DOHH2 (cell line): ENCODE data around the gene IL16.

Experiments used
- H3F3A ChIP-seq: fragments of 200-600 bp; sonication (generic), shearing (Covaris generic); 2 replicates; pipeline ENCODE4 v1.6.0; 2016; ENCODE audit warnings: antibody characterized with exemption, mild to moderate bottlenecking; ENCODE audit not compliant: control insufficient read depth, insufficient read depth
- H3K27ac ChIP-seq: fragments of 200-600 bp; sonication (generic); 2 replicates; pipeline ENCODE4 v1.5.1; 2014; ENCODE audit warnings: low read depth, mild to moderate bottlenecking, low read length, moderate library complexity
- H3K27me3 ChIP-seq: fragments of 200-600 bp; sonication (generic); 2 replicates; pipeline ENCODE4 v1.6.1; 2014; ENCODE audit warnings: mild to moderate bottlenecking, low read length, mixed read lengths; ENCODE audit not compliant: control insufficient read depth
- H3K36me3 ChIP-seq: fragments of 200-600 bp; sonication (generic); 2 replicates; pipeline ENCODE4 v1.6.1; 2014; ENCODE audit warnings: mild to moderate bottlenecking, low read length, moderate library complexity, mixed read lengths; ENCODE audit not compliant: control insufficient read depth
- H3K4me1 ChIP-seq: fragments of 200-600 bp; sonication (generic); 2 replicates; pipeline ENCODE4 v1.6.1; 2014; ENCODE audit warnings: mild to moderate bottlenecking, low read length, mixed read lengths; ENCODE audit not compliant: control insufficient read depth
- H3K4me2 ChIP-seq: fragments of 200-600 bp; sonication (generic); 2 replicates; pipeline ENCODE4 v1.6.0; 2014; ENCODE audit warnings: mild to moderate bottlenecking, low read length, moderate library complexity
- H3K4me3 ChIP-seq: fragments of 200-600 bp; sonication (generic); 2 replicates; pipeline ENCODE4 v1.5.1; 2014; ENCODE audit warnings: mild to moderate bottlenecking, low read length, mixed read lengths
- H3K79me2 ChIP-seq: fragments of 200-600 bp; sonication (generic); 2 replicates; pipeline ENCODE4 v1.6.1; 2014; ENCODE audit warnings: mild to moderate bottlenecking, low read length, mixed read lengths; ENCODE audit not compliant: control insufficient read depth
- H3K9me2 ChIP-seq: fragments of 200-600 bp; sonication (generic); replicated peaks from 2 replicates; pipeline ENCODE4 v1.6.1; 2014; ENCODE audit warnings: mild to moderate bottlenecking, low read length, mixed read lengths; ENCODE audit not compliant: control insufficient read depth
- H3K9me3 ChIP-seq: fragments of 200-600 bp; sonication (generic); 2 replicates; pipeline ENCODE4 v1.6.1; 2014; ENCODE audit warnings: antibody characterized with exemption, low read length, mixed read lengths; ENCODE audit not compliant: control insufficient read depth, insufficient read depth
- H4K20me1 ChIP-seq: fragments of 200-600 bp; sonication (generic); 2 replicates; pipeline ENCODE4 v1.6.0; 2014; ENCODE audit warnings: low read depth, mild to moderate bottlenecking, antibody characterized with exemption, low read length, moderate library complexity; ENCODE audit not compliant: control insufficient read depth, insufficient read depth
- CTCF ChIP-seq: fragments of 200-600 bp; sonication (generic); IDR thresholded peaks from one replicate; pipeline ENCODE4 v1.5.1; 2014; ENCODE audit warnings: antibody characterized with exemption, mild to moderate bottlenecking, low read depth, low read length; ENCODE audit not compliant: poor library complexity, severe bottlenecking
- EZH2phosphoT487 ChIP-seq: fragments of 200-600 bp; sonication (generic); IDR thresholded peaks from 2 replicates; pipeline ENCODE4 v1.6.1; 2017; ENCODE audit warnings: borderline replicate concordance, mild to moderate bottlenecking, antibody characterized with exemption, low read length, moderate library complexity, mixed read lengths

The IL16 gene

GRCh38 chr15:81196576-81197254, at the start of gene IL16:
Gene IL16, plus strand, starts transcription at chr15:81196879. Its CDS starts 28,521 bp downstream, at chr15:81225400.
- Histone ChIP-seq H3K9me3 (no peaks in the 10 kb centered on the region), H3K4me3 (no peak within 1 kb of the TSS), H3K4me2 (no peak within 1 kb of the TSS), H3F3A (no peaks in the 10 kb centered on the region), H3K4me1 (no peaks in the 10 kb centered on the region), H3K9me2 (no peaks in the 10 kb centered on the region), H3K27me3 (peaks cover 6% of the 10 kb centered on the region; the same call in 1 of the 2 replicates), H3K27ac (no peak within 1 kb of the TSS), H4K20me1 (no peaks in the 10 kb centered on the region), H3K79me2 (no peaks in the 10 kb centered on the region), H3K36me3 (no peaks in the 10 kb centered on the region)
- TF ChIP-seq EZH2phosphoT487, result no peak
- no peak for TF ChIP-seq CTCF

- Histone ChIP-seq H3K4me2 (no peak overlapping the region), H3K79me2 (no peaks in the 10 kb centered on the region), H3K4me1 (no peaks in the 10 kb centered on the region), H3K36me3 (no peaks in the 10 kb centered on the region), H4K20me1 (no peaks in the 10 kb centered on the region), H3K9me2 (no peaks in the 10 kb centered on the region), H3K27ac (no peak overlapping the region), H3K4me3 (no peak overlapping the region), H3K9me3 (no peaks in the 10 kb centered on the region), H3F3A (no peaks in the 10 kb centered on the region), H3K27me3 (peaks cover 4% of the 10 kb centered on the region)
- no peak for TF ChIP-seq CTCF
- no peak for TF ChIP-seq EZH2phosphoT487
These were observed 45.3 kb upstream of the IL16 start for GRCh38 chr15:81151389-81151788.

GRCh38 chr15:81152339-81152738, 44.3 kb upstream of the IL16 start:
- TF ChIP-seq CTCF (peak; percentile 27), EZH2phosphoT487 (no peak)
- no peak overlapping the region for H3K4me3 ChIP-seq
- no peaks in the 10 kb centered on the region for H3K79me2 ChIP-seq
- no peak overlapping the region for H3K4me2 ChIP-seq
- peaks cover 6% of the 10 kb centered on the region for H3K27me3 ChIP-seq
- H3K36me3 ChIP-seq, result no peaks in the 10 kb centered on the region
- no peaks in the 10 kb centered on the region for H3K4me1 ChIP-seq
- H3K9me2 ChIP-seq, result no peaks in the 10 kb centered on the region
- H3K9me3 ChIP-seq, result no peaks in the 10 kb centered on the region
- H3F3A ChIP-seq, result no peaks in the 10 kb centered on the region
- no peaks in the 10 kb centered on the region for H4K20me1 ChIP-seq
- no peak overlapping the region for H3K27ac ChIP-seq
